Stomach (tissue), 9 donors: ENCODE data around the gene KLHL36. TPM values are rescaled to one million over a fixed set of nuclear protein-coding genes. Genes with fewer than 3 reads are reported as not detected.

Experiments
- DNase-seq, 2 donors: peaks; one replicate each; pipeline versions ENCODE4 v3.0.0 to v3.0.0-alpha.2; 2013 to 2019
- H3K27ac ChIP-seq, 5 donors: fragments of 200-600 bp in 4 of 5; sonication (generic) in 4 of 5; one replicate each; pipeline ENCODE4 v1.5.1; 2013 to 2019; ENCODE audit warnings: mild to moderate bottlenecking in 1 of 5, moderate library complexity in 1 of 5
- H3K27me3 ChIP-seq, 3 donors: fragments of 200-600 bp; sonication (generic); one replicate each; pipeline ENCODE4 v1.5.1; 2017 to 2019; ENCODE audit warnings: mixed run types in 1 of 3
- H3K36me3 ChIP-seq, 4 donors: fragments of 200-600 bp; sonication (generic); 1 replicate in 3 of 4; 2 replicates in 1 of 4; pipeline ENCODE4 v1.5.1; 2016 to 2019
- H3K4me1 ChIP-seq, 4 donors: fragments of 200-600 bp; sonication (generic); one replicate each; pipeline ENCODE4 v1.5.1; 2016 to 2019
- H3K4me3 ChIP-seq, 4 donors: fragments of 200-600 bp; sonication (generic) in 3 of 4; one replicate each; pipeline ENCODE4 v1.5.1; 2016 to 2019; ENCODE audit warnings: mild to moderate bottlenecking in 1 of 4
- H3K9me3 ChIP-seq, 4 donors: fragments of 200-600 bp; sonication (generic); one replicate each; pipeline ENCODE4 v1.5.1; 2016 to 2019
- CTCF ChIP-seq, 7 experiments: fragments of 450-650 bp in 4 of 7; fragments of 200-600 bp in 3 of 7; sonication (generic) in 3 of 7; IDR thresholded peaks; one replicate each; pipeline ENCODE4 v1.5.1; 2016 to 2019; ENCODE audit warnings: antibody characterized with exemption in 7 of 7, control low read depth in 2 of 7, mild to moderate bottlenecking in 1 of 7
- EP300 ChIP-seq: sonication (generic); formaldehyde crosslinking; IDR thresholded peaks from one replicate; pipeline ENCODE4 v1.6.1; 2017; ENCODE audit warnings: antibody characterized with exemption
- POLR2A ChIP-seq, 4 donors: fragments of 450-650 bp; IDR thresholded peaks; one replicate each; pipeline ENCODE4 v1.6.1; 2016; ENCODE audit warnings: antibody characterized with exemption in 4 of 4, control low read depth in 2 of 4, mild to moderate bottlenecking in 1 of 4, moderate library complexity in 1 of 4
- POLR2AphosphoS5 ChIP-seq, 3 donors: sonication (generic); formaldehyde crosslinking; IDR thresholded peaks; one replicate each; pipeline ENCODE4 v1.6.1; 2016; ENCODE audit warnings: antibody characterized with exemption in 3 of 3
- WGBS, 5 donors: extraction: QIAGEN DNeasy Blood & Tissue Kit in 3 of 5; methylation state at CpG; one replicate each; pipeline versions ENCODE4 v1.1.5 to v1.1.7; 2013 to 2018; 5-methylcytosine and 5-hydroxymethylcytosine counted together
- intact Hi-C: fragments of 100-400 bp; cut with DNase I; formaldehyde crosslinking; loops from one replicate; pipeline ENCODE4 v1.15.1; 2023; ENCODE audit warnings: low total_unique reads
- polyA plus RNA-seq, 3 donors: library from polyadenylated mRNA; stranded (reverse); fragments of 200-250 nt; gene quantifications; one replicate each; pipeline ENCODE4 v1.2.3, GENCODE V29; 2013
- total RNA-seq, 5 donors: library from RNA; depleted of rRNA; stranded (reverse); fragments of >200 nt; gene quantifications; one replicate each; pipeline versions ENCODE4 v1.1.0 to v1.2.3, GENCODE V29; 2014 to 2016
- donor health status: healthy with polysubstance abuse.
- donor health status: Bipolar disorder and iron deficiency.
- donor health status: healthy.

Gene KLHL36
- total and polyA plus RNA-seq, 8 donors = 10.5 to 62.4 (median 35.3) TPM

GRCh38 chr16:84613408-84614072 lies 34.8 kb upstream of the KLHL36 start:
- WGBS, 5 donors = 83 to 89% (median 83%) methylated on average over 7 of the region's 7 CpGs
- intact Hi-C loops = no loop called here

GRCh38 chr16:84614073-84614459 lies 34.2 kb upstream of the KLHL36 start:
- TF ChIP-seq POLR2A (IDR thresholded peaks at IDR 0.05) = no peak
- TF ChIP-seq CTCF (IDR thresholded peaks at IDR 0.05) = no peak
- TF ChIP-seq POLR2AphosphoS5 (IDR thresholded peaks at IDR 0.05) = no peak
- no peak for TF ChIP-seq EP300
- Histone ChIP-seq H3K4me1 (peaks cover 51 to 88% (median 69%) of the 10 kb centered on the region in 4 donors), H3K4me3 (no peak overlapping the region), H3K9me3 (no peaks in the 10 kb centered on the region), H3K36me3 (peaks cover 0 to 12% (median 0%) of the 10 kb centered on the region in 4 donors), H3K27me3 (no peaks in the 10 kb centered on the region), H3K27ac (peak overlapping the region in 4 of 5 donors; percentile 18 to 73 (median 46))
- intact Hi-C loops = no loop called here
- WGBS, 5 donors = 72 to 87% (median 80%) methylated on average over 12 of the region's 12 CpGs
- peak in 1 of 2 donors; percentile 42 for DNase-seq

More at GRCh38 chr16:84613408-84614072, 34.8 kb upstream of the KLHL36 start:
- Histone ChIP-seq H3K4me1 (peaks cover 51 to 88% (median 67%) of the 10 kb centered on the region in 4 donors), H3K27me3 (no peaks in the 10 kb centered on the region), H3K4me3 (no peak overlapping the region), H3K9me3 (no peaks in the 10 kb centered on the region), H3K27ac (peak overlapping the region in 4 of 5 donors; percentile 18 to 73 (median 46)), H3K36me3 (peaks cover 0 to 16% (median 0%) of the 10 kb centered on the region in 4 donors)
- no peak for DNase-seq
- TF ChIP-seq POLR2AphosphoS5 (IDR thresholded peaks at IDR 0.05) = no peak
- no peak for TF ChIP-seq POLR2A (IDR thresholded peaks at IDR 0.05)
- TF ChIP-seq CTCF (IDR thresholded peaks at IDR 0.05) = no peak
- TF ChIP-seq EP300 = no peak

GRCh38 chr16:84614623-84614967 lies 33.7 kb upstream of the KLHL36 start:
- H3K27ac ChIP-seq = peak overlapping the region in 4 of 5 donors; percentile 18 to 73 (median 46)
- H3K9me3 ChIP-seq = no peaks in the 10 kb centered on the region

More at GRCh38 chr16:84614623-84614967, 33.7 kb upstream of the KLHL36 start:
- 74 to 100% (median 76%) methylated on average over 1 to 3 of the region's 3 CpGs for WGBS, 5 donors
- TF ChIP-seq EP300 (no peak), POLR2A (IDR thresholded peaks at IDR 0.05) (no peak), CTCF (IDR thresholded peaks at IDR 0.05) (no peak), POLR2AphosphoS5 (IDR thresholded peaks at IDR 0.05) (no peak)
- intact Hi-C loops = no loop called here
- DNase-seq = no peak
- Histone ChIP-seq H3K4me1 (peaks cover 51 to 85% (median 69%) of the 10 kb centered on the region in 4 donors), H3K36me3 (peaks cover 0 to 8% (median 0%) of the 10 kb centered on the region in 4 donors), H3K4me3 (peak overlapping the region in 2 of 4 donors; percentile 88 to 90), H3K27me3 (no peaks in the 10 kb centered on the region)
